GM23338 (cell line): ENCODE results near the gene EDEM3. TPM values are rescaled to one million over a fixed set of nuclear protein-coding genes. Genes with fewer than 3 reads are reported as not detected.

Experiments
- ATAC-seq: fragments of 200-7000 bp; cut with Tn5 transposase; 3 replicates; pipeline ENCODE4 v1.9.1; 2020
- DNase-seq: peaks from one replicate; pipeline ENCODE4 v3.0.0-alpha.2; 2015; ENCODE audit warnings: low spot score
- H2AFZ ChIP-seq: fragments of 200-600 bp; sonication (generic); 2 replicates; pipeline ENCODE4 v1.8.0; 2016; ENCODE audit warnings: antibody characterized with exemption, mild to moderate bottlenecking, moderate library complexity
- H3F3A ChIP-seq: fragments of 200-600 bp; sonication (generic); replicated peaks from 2 replicates; pipeline ENCODE4 v1.8.0; 2017; ENCODE audit warnings: antibody characterized with exemption, mixed run types, low read depth
- H3K27ac ChIP-seq: fragments of 200-600 bp; sonication (generic); 2 replicates; pipeline ENCODE4 v1.6.1; 2016; ENCODE audit warnings: low read depth
- H3K27me3 ChIP-seq: fragments of 200-600 bp; sonication (generic); 2 replicates; pipeline ENCODE4 v1.8.0; 2016; ENCODE audit warnings: mild to moderate bottlenecking, mixed run types, moderate library complexity; ENCODE audit not compliant: insufficient read depth
- H3K36me3 ChIP-seq: fragments of 200-600 bp; sonication (generic); 2 replicates; pipeline ENCODE4 v1.8.0; 2016; ENCODE audit warnings: mild to moderate bottlenecking; ENCODE audit not compliant: insufficient read depth
- H3K4me1 ChIP-seq: fragments of 200-600 bp; sonication (generic); 2 replicates; pipeline ENCODE4 v1.8.0; 2016; ENCODE audit warnings: mild to moderate bottlenecking, moderate library complexity; ENCODE audit not compliant: insufficient read depth
- H3K4me2 ChIP-seq: fragments of 200-600 bp; sonication (generic); 2 replicates; pipeline ENCODE4 v1.7.1; 2017; ENCODE audit warnings: mixed run types
- H3K4me3 ChIP-seq: fragments of 200-600 bp; sonication (generic); 2 replicates; pipeline ENCODE4 v1.6.1; 2016; ENCODE audit warnings: mixed run types
- H3K79me2 ChIP-seq: fragments of 200-600 bp; sonication (generic); replicated peaks from 2 replicates; pipeline ENCODE4 v1.8.0; 2017; ENCODE audit warnings: mild to moderate bottlenecking; ENCODE audit not compliant: insufficient read depth
- H3K9me2 ChIP-seq: fragments of 200-600 bp; sonication (generic); 2 replicates; pipeline ENCODE4 v1.8.0; 2017; ENCODE audit not compliant: insufficient read depth
- H4K20me1 ChIP-seq: fragments of 200-600 bp; sonication (generic); replicated peaks from 2 replicates; pipeline ENCODE4 v1.8.0; 2017; ENCODE audit warnings: mild to moderate bottlenecking; ENCODE audit not compliant: insufficient read depth
- H3K27ac Mint-ChIP-seq: 2 replicates; pipeline ENCODE4 v1.8.0; 2020; ENCODE audit warnings: inconsistent platforms, mild to moderate bottlenecking, moderate library complexity, mixed read lengths
- H3K27me3 Mint-ChIP-seq: 3 replicates; pipeline ENCODE4 v1.8.0; 2022; ENCODE audit warnings: low read depth, mild to moderate bottlenecking, moderate library complexity, mixed read lengths, inconsistent platforms; ENCODE audit not compliant: insufficient read depth, poor library complexity
- H3K36me3 Mint-ChIP-seq: 3 replicates; pipeline ENCODE4 v1.8.0; 2021; ENCODE audit warnings: low read depth, mild to moderate bottlenecking, inconsistent platforms, moderate library complexity, mixed read lengths
- H3K4me1 Mint-ChIP-seq: 3 replicates; pipeline ENCODE4 v1.8.0; 2020; ENCODE audit warnings: mild to moderate bottlenecking, inconsistent platforms, mixed read lengths
- H3K4me3 Mint-ChIP-seq: 3 replicates; pipeline ENCODE4 v1.8.0; 2021; ENCODE audit warnings: moderate library complexity, mild to moderate bottlenecking, inconsistent platforms, mixed read lengths
- H3K9me3 Mint-ChIP-seq: 3 replicates; pipeline ENCODE4 v1.8.0; 2020; ENCODE audit warnings: moderate library complexity, mild to moderate bottlenecking, inconsistent platforms, mixed read lengths
- CREB1 ChIP-seq: fragments of 250-450 bp; sonication (Bioruptor Pico); IDR thresholded peaks from 2 replicates; pipeline ENCODE4 v1.5.0; 2020; ENCODE audit warnings: low read depth, mild to moderate bottlenecking, moderate library complexity
- EZH2 ChIP-seq: fragments of 200-600 bp; sonication (generic); IDR thresholded peaks from one replicate; pipeline ENCODE4 v1.8.0; 2017; ENCODE audit warnings: antibody characterized with exemption, mild to moderate bottlenecking, low read depth; ENCODE audit not compliant: unreplicated experiment
- EZH2phosphoT487 ChIP-seq: fragments of 200-600 bp; sonication (generic); IDR thresholded peaks from one replicate; pipeline ENCODE4 v1.8.1; 2018; ENCODE audit warnings: antibody characterized with exemption; ENCODE audit not compliant: unreplicated experiment
- JUNB ChIP-seq: IDR thresholded peaks from one replicate; pipeline ENCODE4 v1.6.1; 2016; ENCODE audit warnings: antibody characterized with exemption; ENCODE audit not compliant: unreplicated experiment
- NANOG ChIP-seq: IDR thresholded peaks from 2 replicates; pipeline ENCODE4 v1.6.1; 2016; ENCODE audit warnings: antibody characterized with exemption, borderline replicate concordance
- POLR2AphosphoS5 ChIP-seq: IDR thresholded peaks from 2 replicates; pipeline ENCODE4 v1.6.1; 2016; ENCODE audit warnings: antibody characterized with exemption, low read depth
- STAT1 ChIP-seq: IDR thresholded peaks from one replicate; pipeline ENCODE4 v1.6.1; 2016; ENCODE audit warnings: antibody characterized with exemption; ENCODE audit not compliant: unreplicated experiment
- ZNF114 ChIP-seq: fragments of 250-450 bp; sonication (Bioruptor Pico); IDR thresholded peaks from 2 replicates; pipeline ENCODE4 v1.5.0; 2020; ENCODE audit warnings: mild to moderate bottlenecking, moderate library complexity
- ZNF331 ChIP-seq: fragments of 250-450 bp; sonication (Bioruptor Pico); IDR thresholded peaks from 2 replicates; pipeline ENCODE4 v1.5.0; 2020; ENCODE audit warnings: low read depth, mild to moderate bottlenecking, moderate library complexity
- polyA plus RNA-seq: library from polyadenylated mRNA; unstranded; fragments of >200 nt; fragmentation: Nextera tagmentation; extraction: Ambion mirVana; gene quantifications from 2 replicates; pipeline ENCODE4 v1.2.1, GENCODE V29; 2016
- total RNA-seq: library from RNA; depleted of rRNA; stranded (reverse); fragments of >200 nt; shearing (Covaris generic); gene quantifications from 2 replicates; pipeline ENCODE4 v1.2.3, GENCODE V29; 2014
- TF ChIP-seq, protein P1 (sequence below): IDR thresholded peaks from 2 replicates; pipeline ENCODE4 v1.6.1; 2016; ENCODE audit warnings: antibody characterized with exemption
- TF ChIP-seq, protein P2 (sequence below): IDR thresholded peaks from one replicate; pipeline ENCODE4 v1.6.1; 2018; ENCODE audit warnings: antibody characterized with exemption; ENCODE audit not compliant: unreplicated experiment
- TF ChIP-seq, protein P3 (sequence below): fragments of 250-450 bp; sonication (Bioruptor Pico); IDR thresholded peaks from 2 replicates; pipeline ENCODE4 v1.5.0; 2020; ENCODE audit warnings: mild to moderate bottlenecking, moderate library complexity
- TF ChIP-seq, protein P4 (sequence below), 2 experiments: fragments of 200-600 bp in 1 of 2; sonication (generic) in 1 of 2; conservative IDR thresholded peaks; 2 replicates each; pipeline versions ENCODE4 v1.5.1 to v1.6.1; 2016 to 2017; ENCODE audit warnings: antibody characterized with exemption in 2 of 2, low read depth in 2 of 2, mild to moderate bottlenecking in 2 of 2, moderate library complexity in 1 of 2

Gene EDEM3
- total and polyA plus RNA-seq, 2 experiments from 2014 or later, result 4.8 to 11.5 TPM

DNA sequence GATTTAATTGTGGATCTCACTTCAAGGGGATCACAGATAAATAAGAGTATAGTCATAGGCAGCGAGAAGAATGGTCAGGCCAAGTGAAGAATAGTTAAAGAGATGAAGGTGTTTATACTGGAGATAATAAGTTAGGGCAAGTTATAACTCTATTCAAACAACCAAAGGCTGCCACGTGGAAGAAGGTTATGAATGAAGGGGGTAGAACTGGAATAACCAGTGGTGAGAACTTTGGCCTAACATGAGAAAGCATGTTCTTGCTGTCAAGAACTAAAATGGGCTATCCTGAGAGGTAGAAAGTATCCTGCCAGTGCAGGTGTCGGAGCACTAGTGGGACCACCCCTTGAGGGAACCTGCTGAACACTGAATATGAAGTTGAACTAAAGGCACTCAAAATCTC is 49.6 kb upstream of the EDEM3 start:
- peaks cover 3% of the 10 kb centered on the region for H3K27me3 Mint-ChIP-seq
- no peak overlapping the region for H3K4me3 Mint-ChIP-seq
- no peaks in the 10 kb centered on the region; the same call in 1 of the 3 replicates for H3K36me3 Mint-ChIP-seq
- no peaks in the 10 kb centered on the region for H3K9me3 Mint-ChIP-seq
- Histone ChIP-seq H3K9me2 (no peaks in the 10 kb centered on the region), H3K4me1 (no peaks in the 10 kb centered on the region), H2AFZ (no peak overlapping the region), H3K4me2 (no peak overlapping the region), H3F3A (no peaks in the 10 kb centered on the region), H3K4me3 (no peak overlapping the region), H3K27ac (no peak overlapping the region), H3K79me2 (no peaks in the 10 kb centered on the region), H4K20me1 (no peaks in the 10 kb centered on the region), H3K36me3 (no peaks in the 10 kb centered on the region), H3K27me3 (no peaks in the 10 kb centered on the region)
- no peaks in the 10 kb centered on the region for H3K4me1 Mint-ChIP-seq
- no peak for ATAC-seq
- H3K27ac Mint-ChIP-seq, result no peak overlapping the region
- TF ChIP-seq ZNF331, result no peak
- TF ChIP-seq, protein P1, sequence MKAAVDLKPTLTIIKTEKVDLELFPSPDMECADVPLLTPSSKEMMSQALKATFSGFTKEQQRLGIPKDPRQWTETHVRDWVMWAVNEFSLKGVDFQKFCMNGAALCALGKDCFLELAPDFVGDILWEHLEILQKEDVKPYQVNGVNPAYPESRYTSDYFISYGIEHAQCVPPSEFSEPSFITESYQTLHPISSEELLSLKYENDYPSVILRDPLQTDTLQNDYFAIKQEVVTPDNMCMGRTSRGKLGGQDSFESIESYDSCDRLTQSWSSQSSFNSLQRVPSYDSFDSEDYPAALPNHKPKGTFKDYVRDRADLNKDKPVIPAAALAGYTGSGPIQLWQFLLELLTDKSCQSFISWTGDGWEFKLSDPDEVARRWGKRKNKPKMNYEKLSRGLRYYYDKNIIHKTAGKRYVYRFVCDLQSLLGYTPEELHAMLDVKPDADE, result no peak
- TF ChIP-seq NANOG, result no peak
- TF ChIP-seq STAT1, result no peak
- TF ChIP-seq EZH2phosphoT487, result no peak
- TF ChIP-seq, protein P2, sequence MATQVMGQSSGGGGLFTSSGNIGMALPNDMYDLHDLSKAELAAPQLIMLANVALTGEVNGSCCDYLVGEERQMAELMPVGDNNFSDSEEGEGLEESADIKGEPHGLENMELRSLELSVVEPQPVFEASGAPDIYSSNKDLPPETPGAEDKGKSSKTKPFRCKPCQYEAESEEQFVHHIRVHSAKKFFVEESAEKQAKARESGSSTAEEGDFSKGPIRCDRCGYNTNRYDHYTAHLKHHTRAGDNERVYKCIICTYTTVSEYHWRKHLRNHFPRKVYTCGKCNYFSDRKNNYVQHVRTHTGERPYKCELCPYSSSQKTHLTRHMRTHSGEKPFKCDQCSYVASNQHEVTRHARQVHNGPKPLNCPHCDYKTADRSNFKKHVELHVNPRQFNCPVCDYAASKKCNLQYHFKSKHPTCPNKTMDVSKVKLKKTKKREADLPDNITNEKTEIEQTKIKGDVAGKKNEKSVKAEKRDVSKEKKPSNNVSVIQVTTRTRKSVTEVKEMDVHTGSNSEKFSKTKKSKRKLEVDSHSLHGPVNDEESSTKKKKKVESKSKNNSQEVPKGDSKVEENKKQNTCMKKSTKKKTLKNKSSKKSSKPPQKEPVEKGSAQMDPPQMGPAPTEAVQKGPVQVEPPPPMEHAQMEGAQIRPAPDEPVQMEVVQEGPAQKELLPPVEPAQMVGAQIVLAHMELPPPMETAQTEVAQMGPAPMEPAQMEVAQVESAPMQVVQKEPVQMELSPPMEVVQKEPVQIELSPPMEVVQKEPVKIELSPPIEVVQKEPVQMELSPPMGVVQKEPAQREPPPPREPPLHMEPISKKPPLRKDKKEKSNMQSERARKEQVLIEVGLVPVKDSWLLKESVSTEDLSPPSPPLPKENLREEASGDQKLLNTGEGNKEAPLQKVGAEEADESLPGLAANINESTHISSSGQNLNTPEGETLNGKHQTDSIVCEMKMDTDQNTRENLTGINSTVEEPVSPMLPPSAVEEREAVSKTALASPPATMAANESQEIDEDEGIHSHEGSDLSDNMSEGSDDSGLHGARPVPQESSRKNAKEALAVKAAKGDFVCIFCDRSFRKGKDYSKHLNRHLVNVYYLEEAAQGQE, result no peak
- TF ChIP-seq EZH2, result no peak
- no peak for TF ChIP-seq JUNB
- TF ChIP-seq, protein P3, sequence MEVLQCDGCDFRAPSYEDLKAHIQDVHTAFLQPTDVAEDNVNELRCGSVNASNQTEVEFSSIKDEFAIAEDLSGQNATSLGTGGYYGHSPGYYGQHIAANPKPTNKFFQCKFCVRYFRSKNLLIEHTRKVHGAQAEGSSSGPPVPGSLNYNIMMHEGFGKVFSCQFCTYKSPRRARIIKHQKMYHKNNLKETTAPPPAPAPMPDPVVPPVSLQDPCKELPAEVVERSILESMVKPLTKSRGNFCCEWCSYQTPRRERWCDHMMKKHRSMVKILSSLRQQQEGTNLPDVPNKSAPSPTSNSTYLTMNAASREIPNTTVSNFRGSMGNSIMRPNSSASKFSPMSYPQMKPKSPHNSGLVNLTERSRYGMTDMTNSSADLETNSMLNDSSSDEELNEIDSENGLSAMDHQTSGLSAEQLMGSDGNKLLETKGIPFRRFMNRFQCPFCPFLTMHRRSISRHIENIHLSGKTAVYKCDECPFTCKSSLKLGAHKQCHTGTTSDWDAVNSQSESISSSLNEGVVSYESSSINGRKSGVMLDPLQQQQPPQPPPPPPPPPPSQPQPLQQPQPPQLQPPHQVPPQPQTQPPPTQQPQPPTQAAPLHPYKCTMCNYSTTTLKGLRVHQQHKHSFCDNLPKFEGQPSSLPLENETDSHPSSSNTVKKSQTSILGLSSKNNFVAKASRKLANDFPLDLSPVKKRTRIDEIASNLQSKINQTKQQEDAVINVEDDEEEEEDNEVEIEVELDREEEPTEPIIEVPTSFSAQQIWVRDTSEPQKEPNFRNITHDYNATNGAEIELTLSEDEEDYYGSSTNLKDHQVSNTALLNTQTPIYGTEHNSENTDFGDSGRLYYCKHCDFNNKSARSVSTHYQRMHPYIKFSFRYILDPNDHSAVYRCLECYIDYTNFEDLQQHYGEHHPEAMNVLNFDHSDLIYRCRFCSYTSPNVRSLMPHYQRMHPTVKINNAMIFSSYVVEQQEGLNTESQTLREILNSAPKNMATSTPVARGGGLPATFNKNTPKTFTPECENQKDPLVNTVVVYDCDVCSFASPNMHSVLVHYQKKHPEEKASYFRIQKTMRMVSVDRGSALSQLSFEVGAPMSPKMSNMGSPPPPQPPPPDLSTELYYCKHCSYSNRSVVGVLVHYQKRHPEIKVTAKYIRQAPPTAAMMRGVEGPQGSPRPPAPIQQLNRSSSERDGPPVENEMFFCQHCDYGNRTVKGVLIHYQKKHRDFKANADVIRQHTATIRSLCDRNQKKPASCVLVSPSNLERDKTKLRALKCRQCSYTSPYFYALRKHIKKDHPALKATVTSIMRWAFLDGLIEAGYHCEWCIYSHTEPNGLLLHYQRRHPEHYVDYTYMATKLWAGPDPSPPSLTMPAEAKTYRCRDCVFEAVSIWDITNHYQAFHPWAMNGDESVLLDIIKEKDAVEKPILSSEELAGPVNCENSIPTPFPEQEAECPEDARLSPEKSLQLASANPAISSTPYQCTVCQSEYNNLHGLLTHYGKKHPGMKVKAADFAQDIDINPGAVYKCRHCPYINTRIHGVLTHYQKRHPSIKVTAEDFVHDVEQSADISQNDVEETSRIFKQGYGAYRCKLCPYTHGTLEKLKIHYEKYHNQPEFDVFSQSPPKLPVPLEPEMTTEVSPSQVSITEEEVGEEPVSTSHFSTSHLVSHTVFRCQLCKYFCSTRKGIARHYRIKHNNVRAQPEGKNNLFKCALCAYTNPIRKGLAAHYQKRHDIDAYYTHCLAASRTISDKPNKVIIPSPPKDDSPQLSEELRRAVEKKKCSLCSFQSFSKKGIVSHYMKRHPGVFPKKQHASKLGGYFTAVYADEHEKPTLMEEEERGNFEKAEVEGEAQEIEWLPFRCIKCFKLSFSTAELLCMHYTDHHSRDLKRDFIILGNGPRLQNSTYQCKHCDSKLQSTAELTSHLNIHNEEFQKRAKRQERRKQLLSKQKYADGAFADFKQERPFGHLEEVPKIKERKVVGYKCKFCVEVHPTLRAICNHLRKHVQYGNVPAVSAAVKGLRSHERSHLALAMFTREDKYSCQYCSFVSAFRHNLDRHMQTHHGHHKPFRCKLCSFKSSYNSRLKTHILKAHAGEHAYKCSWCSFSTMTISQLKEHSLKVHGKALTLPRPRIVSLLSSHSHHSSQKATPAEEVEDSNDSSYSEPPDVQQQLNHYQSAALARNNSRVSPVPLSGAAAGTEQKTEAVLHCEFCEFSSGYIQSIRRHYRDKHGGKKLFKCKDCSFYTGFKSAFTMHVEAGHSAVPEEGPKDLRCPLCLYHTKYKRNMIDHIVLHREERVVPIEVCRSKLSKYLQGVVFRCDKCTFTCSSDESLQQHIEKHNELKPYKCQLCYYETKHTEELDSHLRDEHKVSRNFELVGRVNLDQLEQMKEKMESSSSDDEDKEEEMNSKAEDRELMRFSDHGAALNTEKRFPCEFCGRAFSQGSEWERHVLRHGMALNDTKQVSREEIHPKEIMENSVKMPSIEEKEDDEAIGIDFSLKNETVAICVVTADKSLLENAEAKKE (CRISPR knock-in tag), result no peak
- TF ChIP-seq, protein P4, sequence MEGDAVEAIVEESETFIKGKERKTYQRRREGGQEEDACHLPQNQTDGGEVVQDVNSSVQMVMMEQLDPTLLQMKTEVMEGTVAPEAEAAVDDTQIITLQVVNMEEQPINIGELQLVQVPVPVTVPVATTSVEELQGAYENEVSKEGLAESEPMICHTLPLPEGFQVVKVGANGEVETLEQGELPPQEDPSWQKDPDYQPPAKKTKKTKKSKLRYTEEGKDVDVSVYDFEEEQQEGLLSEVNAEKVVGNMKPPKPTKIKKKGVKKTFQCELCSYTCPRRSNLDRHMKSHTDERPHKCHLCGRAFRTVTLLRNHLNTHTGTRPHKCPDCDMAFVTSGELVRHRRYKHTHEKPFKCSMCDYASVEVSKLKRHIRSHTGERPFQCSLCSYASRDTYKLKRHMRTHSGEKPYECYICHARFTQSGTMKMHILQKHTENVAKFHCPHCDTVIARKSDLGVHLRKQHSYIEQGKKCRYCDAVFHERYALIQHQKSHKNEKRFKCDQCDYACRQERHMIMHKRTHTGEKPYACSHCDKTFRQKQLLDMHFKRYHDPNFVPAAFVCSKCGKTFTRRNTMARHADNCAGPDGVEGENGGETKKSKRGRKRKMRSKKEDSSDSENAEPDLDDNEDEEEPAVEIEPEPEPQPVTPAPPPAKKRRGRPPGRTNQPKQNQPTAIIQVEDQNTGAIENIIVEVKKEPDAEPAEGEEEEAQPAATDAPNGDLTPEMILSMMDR (conservative IDR thresholded peaks at IDR 0.05; ENCODE audit: low read depth in 2 of 2), result no peak
- no peak for TF ChIP-seq CREB1 (CRISPR knock-in tag)
- TF ChIP-seq ZNF114 (CRISPR knock-in tag), result no peak
- TF ChIP-seq POLR2AphosphoS5, result no peak
- no peak for DNase-seq
